LHCN-M2 (cell line): ENCODE data around the gene MOXD1. TPM values are rescaled to one million over a fixed set of nuclear protein-coding genes. Genes with fewer than 3 reads are reported as not detected.

Experiments
- total RNA-seq: library from RNA; depleted of rRNA; stranded (reverse); fragments of >200 nt; gene quantifications from 2 replicates; pipeline ENCODE4 v1.2.3, GENCODE V29; 2014; rRNA removed

MOXD1 gene
- total RNA-seq, 1 experiment from 2014 or later: 27.6 TPM

Other genes starting within 250 kb of the MOXD1 start
- 34.1 TPM in 2 replicates for gene STX7, start 111.6 kb upstream of the MOXD1 start, total RNA-seq
- not detected in 2 replicates for gene TAAR9, start 136.8 kb upstream of the MOXD1 start, total RNA-seq
- not detected in 2 replicates for gene TAAR8, start 151.2 kb upstream of the MOXD1 start, total RNA-seq
- gene TAAR6, start 168.8 kb upstream of the MOXD1 start, total RNA-seq: not detected in 2 replicates
- not detected in 2 replicates for gene TAAR5, start 188.3 kb upstream of the MOXD1 start, total RNA-seq
- gene TAAR2, start 222.8 kb upstream of the MOXD1 start, total RNA-seq: not detected in 2 replicates